Measurements from ENCODE around the gene ZPBP.

GRCh38 chr7:50095634-50096033 is 2.6 kb upstream of the ZPBP start:
- TF ChIP-seq EZH2 (IDR thresholded peaks at IDR 0.05; ENCODE audit: low read length, missing control alignments) (no peak), CTCF (conservative IDR thresholded peaks at IDR 0.05 in 1 of 2, IDR thresholded peaks at IDR 0.05 in 1 of 2; ENCODE audit: low read depth in 1 of 2, low read length in 2 of 2) (no peak)
